Hepatocyte (in vitro differentiated cells): ENCODE data around the gene TENT5A. TPM values are rescaled to one million over a fixed set of nuclear protein-coding genes. Genes with fewer than 3 reads are reported as not detected.

ENCODE experiments used
- DNase-seq: peaks from one replicate; pipeline ENCODE4 v3.0.0-alpha.2; 2016; ENCODE audit warnings: low spot score
- H2AFZ ChIP-seq: fragments of 200-600 bp; sonication (generic); 2 replicates; pipeline ENCODE4 v1.6.0; 2016; ENCODE audit warnings: antibody characterized with exemption, mild to moderate bottlenecking
- H3K27ac ChIP-seq: fragments of 200-600 bp; sonication (generic); 2 replicates; pipeline ENCODE4 v1.5.1; 2016; ENCODE audit warnings: mild to moderate bottlenecking
- H3K27me3 ChIP-seq: fragments of 200-600 bp; sonication (generic); 2 replicates; pipeline ENCODE4 v1.6.1; 2016
- H3K36me3 ChIP-seq: fragments of 200-600 bp; sonication (generic); replicated peaks from 2 replicates; pipeline ENCODE4 v1.5.1; 2016; ENCODE audit warnings: low read depth; ENCODE audit not compliant: insufficient read depth
- H3K4me1 ChIP-seq: fragments of 200-600 bp; sonication (generic); 2 replicates; pipeline ENCODE4 v1.5.1; 2016; ENCODE audit warnings: mild to moderate bottlenecking, moderate library complexity; ENCODE audit not compliant: insufficient read depth
- H3K4me2 ChIP-seq: fragments of 200-600 bp; sonication (generic); 2 replicates; pipeline ENCODE4 v1.6.0; 2016
- H3K4me3 ChIP-seq: fragments of 200-600 bp; sonication (generic); 2 replicates; pipeline ENCODE4 v1.5.1; 2016; ENCODE audit warnings: mild to moderate bottlenecking
- H3K79me2 ChIP-seq: fragments of 200-600 bp; sonication (generic); 2 replicates; pipeline ENCODE4 v1.6.0; 2017; ENCODE audit warnings: mild to moderate bottlenecking
- H3K9me2 ChIP-seq: fragments of 200-600 bp; sonication (generic); replicated peaks from 2 replicates; pipeline ENCODE4 v1.6.0; 2017; ENCODE audit warnings: mild to moderate bottlenecking; ENCODE audit not compliant: insufficient read depth
- H3K9me3 ChIP-seq: fragments of 200-600 bp; sonication (generic); 2 replicates; pipeline ENCODE4 v1.5.1; 2016; ENCODE audit warnings: low read depth, mild to moderate bottlenecking
- H4K20me1 ChIP-seq: fragments of 200-600 bp; sonication (generic); 2 replicates; pipeline ENCODE4 v1.6.0; 2016; ENCODE audit warnings: mild to moderate bottlenecking; ENCODE audit not compliant: insufficient read depth, poor library complexity, severe bottlenecking
- CTCF ChIP-seq: fragments of 200-600 bp; sonication (generic); IDR thresholded peaks from 2 replicates; pipeline ENCODE4 v1.5.1; 2016; ENCODE audit warnings: antibody characterized with exemption, mild to moderate bottlenecking; ENCODE audit not compliant: poor library complexity
- EZH2 ChIP-seq: fragments of 200-600 bp; sonication (generic); IDR thresholded peaks from 2 replicates; pipeline ENCODE4 v1.6.1; 2016; ENCODE audit warnings: antibody characterized with exemption, mild to moderate bottlenecking, borderline replicate concordance
- EZH2phosphoT487 ChIP-seq: fragments of 200-600 bp; sonication (generic); IDR thresholded peaks from one replicate; pipeline ENCODE4 v1.6.1; 2018; ENCODE audit warnings: antibody characterized with exemption, mild to moderate bottlenecking, low read depth, moderate library complexity; ENCODE audit not compliant: unreplicated experiment, severe bottlenecking
- WGBS: methylation state at CpG from one replicate; pipeline ENCODE4 v1.1.6; 2016; ENCODE audit warnings: low lambda C conversion rate; ENCODE audit errors: missing lambda C conversion rate; 5-methylcytosine and 5-hydroxymethylcytosine counted together
- polyA plus RNA-seq: library from polyadenylated mRNA; unstranded; fragments of >200 nt; fragmentation: Nextera tagmentation; extraction: Ambion mirVana; gene quantifications from 2 replicates; pipeline ENCODE4 v1.2.1, GENCODE V29; 2016
- total RNA-seq: library from RNA; depleted of rRNA; stranded (reverse); fragments of >200 nt; gene quantifications from 2 replicates; pipeline ENCODE4 v1.2.3, GENCODE V29; 2014

The TENT5A gene
- total and polyA plus RNA-seq, 2 experiments from 2014 or later: 79.6 to 101 TPM

GRCh38 chr6:81727876-81728517 lies 24.5 kb downstream of the TENT5A start:
- Histone ChIP-seq H4K20me1 (no peaks in the 10 kb centered on the region), H3K27me3 (no peaks in the 10 kb centered on the region), H3K27ac (no peak overlapping the region), H3K4me2 (no peak overlapping the region), H2AFZ (no peak overlapping the region), H3K4me3 (no peak overlapping the region), H3K9me2 (no peaks in the 10 kb centered on the region), H3K9me3 (no peaks in the 10 kb centered on the region), H3K4me1 (peaks cover 6% of the 10 kb centered on the region), H3K79me2 (no peaks in the 10 kb centered on the region), H3K36me3 (no peaks in the 10 kb centered on the region)
- TF ChIP-seq EZH2 (no peak), EZH2phosphoT487 (no peak), CTCF (no peak)
- no peak for DNase-seq
- WGBS: 93% methylated on average over 8 of the region's 8 CpGs

GRCh38 chr6:81725127-81725526 lies 27.4 kb downstream of the TENT5A start:
- WGBS: 98% methylated on average over 2 of the region's 2 CpGs
- no peaks in the 10 kb centered on the region for H3K79me2 ChIP-seq
- H4K20me1 ChIP-seq: no peaks in the 10 kb centered on the region
- H3K4me2 ChIP-seq: no peak overlapping the region
- H3K36me3 ChIP-seq: no peaks in the 10 kb centered on the region
- no peak overlapping the region for H3K27ac ChIP-seq
- no peak overlapping the region for H2AFZ ChIP-seq
- no peak overlapping the region for H3K4me3 ChIP-seq
- no peak for DNase-seq
- no peaks in the 10 kb centered on the region for H3K9me2 ChIP-seq
- no peak for TF ChIP-seq EZH2
- TF ChIP-seq CTCF: no peak
- TF ChIP-seq EZH2phosphoT487: no peak
- no peaks in the 10 kb centered on the region for H3K9me3 ChIP-seq
- H3K4me1 ChIP-seq: peaks cover 7% of the 10 kb centered on the region
- H3K27me3 ChIP-seq: no peaks in the 10 kb centered on the region

GRCh38 chr6:81722506-81723223 lies 29.8 kb downstream of the TENT5A start:
- Histone ChIP-seq H3K4me2 (no peak overlapping the region), H3K27ac (no peak overlapping the region), H3K79me2 (no peaks in the 10 kb centered on the region), H3K4me1 (peaks cover 7% of the 10 kb centered on the region), H2AFZ (no peak overlapping the region), H3K4me3 (no peak overlapping the region), H3K9me3 (no peaks in the 10 kb centered on the region), H3K27me3 (no peaks in the 10 kb centered on the region), H3K9me2 (no peaks in the 10 kb centered on the region), H3K36me3 (no peaks in the 10 kb centered on the region), H4K20me1 (no peaks in the 10 kb centered on the region)
- TF ChIP-seq CTCF: no peak
- TF ChIP-seq EZH2: no peak
- TF ChIP-seq EZH2phosphoT487: no peak
- 53% methylated on average over 1 of the region's 1 CpG for WGBS
- DNase-seq: no peak
